ENCODE results near the gene ARPP19.

ARPP19 gene

DNA sequence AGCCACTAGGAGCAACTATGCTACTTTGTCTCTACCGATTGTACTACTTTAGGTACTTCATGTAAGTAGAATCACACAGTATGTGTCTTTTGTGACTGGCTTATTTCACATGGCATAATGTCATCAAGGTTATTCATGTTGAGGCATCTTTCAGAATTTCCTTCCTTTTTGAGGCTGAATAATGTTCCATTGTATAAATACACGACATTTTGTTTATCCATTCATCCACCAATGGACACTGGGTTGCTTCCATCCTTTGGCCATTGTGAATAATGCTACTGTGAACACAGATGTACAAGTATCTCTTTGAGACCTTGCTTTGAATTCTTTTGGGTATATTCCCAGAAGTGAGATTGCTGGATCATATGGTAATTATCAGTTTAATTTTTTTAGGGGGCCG is 69.3 kb downstream of the ARPP19 start:
- no peak for TF ChIP-seq OSR1 (CRISPR knock-in tag; IDR thresholded peaks at IDR 0.05)
- no peak for ATAC-seq

- ATAC-seq: peak; percentile 66
- TF ChIP-seq, protein P1, sequence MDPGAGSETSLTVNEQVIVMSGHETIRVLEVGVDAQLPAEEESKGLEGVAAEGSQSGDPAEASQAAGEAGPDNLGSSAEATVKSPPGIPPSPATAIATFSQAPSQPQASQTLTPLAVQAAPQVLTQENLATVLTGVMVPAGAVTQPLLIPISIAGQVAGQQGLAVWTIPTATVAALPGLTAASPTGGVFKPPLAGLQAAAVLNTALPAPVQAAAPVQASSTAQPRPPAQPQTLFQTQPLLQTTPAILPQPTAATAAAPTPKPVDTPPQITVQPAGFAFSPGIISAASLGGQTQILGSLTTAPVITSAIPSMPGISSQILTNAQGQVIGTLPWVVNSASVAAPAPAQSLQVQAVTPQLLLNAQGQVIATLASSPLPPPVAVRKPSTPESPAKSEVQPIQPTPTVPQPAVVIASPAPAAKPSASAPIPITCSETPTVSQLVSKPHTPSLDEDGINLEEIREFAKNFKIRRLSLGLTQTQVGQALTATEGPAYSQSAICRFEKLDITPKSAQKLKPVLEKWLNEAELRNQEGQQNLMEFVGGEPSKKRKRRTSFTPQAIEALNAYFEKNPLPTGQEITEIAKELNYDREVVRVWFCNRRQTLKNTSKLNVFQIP (CRISPR knock-in tag; IDR thresholded peaks at IDR 0.05; ENCODE audit: borderline replicate concordance, low read depth): no peak
- no peak for TF ChIP-seq TSHZ2 (CRISPR knock-in tag; IDR thresholded peaks at IDR 0.05)
- TF ChIP-seq ZNF70 (CRISPR knock-in tag; IDR thresholded peaks at IDR 0.05): no peak
- TF ChIP-seq ESRRG (CRISPR knock-in tag; IDR thresholded peaks at IDR 0.05): no peak
- no peak for TF ChIP-seq RARB (CRISPR knock-in tag; IDR thresholded peaks at IDR 0.05)
- TF ChIP-seq, protein P2, sequence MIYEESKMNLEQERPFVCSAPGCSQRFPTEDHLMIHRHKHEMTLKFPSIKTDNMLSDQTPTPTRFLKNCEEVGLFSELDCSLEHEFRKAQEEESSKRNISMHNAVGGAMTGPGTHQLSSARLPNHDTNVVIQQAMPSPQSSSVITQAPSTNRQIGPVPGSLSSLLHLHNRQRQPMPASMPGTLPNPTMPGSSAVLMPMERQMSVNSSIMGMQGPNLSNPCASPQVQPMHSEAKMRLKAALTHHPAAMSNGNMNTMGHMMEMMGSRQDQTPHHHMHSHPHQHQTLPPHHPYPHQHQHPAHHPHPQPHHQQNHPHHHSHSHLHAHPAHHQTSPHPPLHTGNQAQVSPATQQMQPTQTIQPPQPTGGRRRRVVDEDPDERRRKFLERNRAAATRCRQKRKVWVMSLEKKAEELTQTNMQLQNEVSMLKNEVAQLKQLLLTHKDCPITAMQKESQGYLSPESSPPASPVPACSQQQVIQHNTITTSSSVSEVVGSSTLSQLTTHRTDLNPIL (CRISPR knock-in tag; IDR thresholded peaks at IDR 0.05; ENCODE audit: low read depth): no peak
- TF ChIP-seq ZFP3 (CRISPR knock-in tag; IDR thresholded peaks at IDR 0.05): no peak
- no peak for TF ChIP-seq ZNF8 (CRISPR knock-in tag; IDR thresholded peaks at IDR 0.05)
- TF ChIP-seq GLIS3 (CRISPR knock-in tag; IDR thresholded peaks at IDR 0.05): no peak
- no peak for TF ChIP-seq TOX (CRISPR knock-in tag; IDR thresholded peaks at IDR 0.05; ENCODE audit: borderline replicate concordance)
- no peak for TF ChIP-seq ARNTL (CRISPR knock-in tag; IDR thresholded peaks at IDR 0.05; ENCODE audit: borderline replicate concordance, low read depth)
- TF ChIP-seq SNAI2 (CRISPR knock-in tag; IDR thresholded peaks at IDR 0.05): no peak
- TF ChIP-seq PPARA (CRISPR knock-in tag; IDR thresholded peaks at IDR 0.05; ENCODE audit: borderline replicate concordance): no peak
- TF ChIP-seq CSDC2 (CRISPR knock-in tag; IDR thresholded peaks at IDR 0.05): no peak
- TF ChIP-seq ZFP30 (CRISPR knock-in tag; IDR thresholded peaks at IDR 0.05): no peak
These were observed 70.1 kb downstream of the ARPP19 start for GRCh38 chr15:52498706-52499105.
